RWPE2 (cell line): ENCODE measurements around the gene SSBP3.

Experiments used
- ATAC-seq: fragments of 200-7000 bp; cut with Tn5 transposase; 3 replicates; pipeline ENCODE4 v1.9.1; 2021; ENCODE audit warnings: low read depth
- DNase-seq: peaks from one replicate; pipeline ENCODE4 v3.0.0-alpha.2; 2020; ENCODE audit warnings: low spot score
- H3K27ac ChIP-seq: fragments of 450-650 bp; 2 replicates; pipeline ENCODE4 v1.5.1; 2017; ENCODE audit warnings: mild to moderate bottlenecking; ENCODE audit not compliant: poor library complexity, severe bottlenecking
- H3K27me3 ChIP-seq: fragments of 250-450 bp; sonication (Bioruptor Pico); 2 replicates; pipeline ENCODE4 v1.5.1; 2021; ENCODE audit warnings: mild to moderate bottlenecking, moderate library complexity; ENCODE audit not compliant: insufficient read depth, poor library complexity, severe bottlenecking
- H3K36me3 ChIP-seq: fragments of 250-450 bp; sonication (Bioruptor Pico); 2 replicates; pipeline ENCODE4 v1.5.1; 2020; ENCODE audit warnings: low read depth, mild to moderate bottlenecking, moderate library complexity
- H3K4me1 ChIP-seq: fragments of 250-450 bp; sonication (Bioruptor Pico); 2 replicates; pipeline ENCODE4 v1.5.1; 2021; ENCODE audit warnings: mild to moderate bottlenecking, moderate library complexity; ENCODE audit not compliant: insufficient read depth, poor library complexity, severe bottlenecking
- H3K4me3 ChIP-seq: fragments of 250-450 bp; sonication (Bioruptor Pico); 2 replicates; pipeline ENCODE4 v1.5.1; 2021; ENCODE audit warnings: mild to moderate bottlenecking, moderate library complexity; ENCODE audit not compliant: severe bottlenecking
- H3K9me3 ChIP-seq: fragments of 250-450 bp; sonication (Bioruptor Pico); 2 replicates; pipeline ENCODE4 v1.5.1; 2021; ENCODE audit warnings: mild to moderate bottlenecking, moderate library complexity; ENCODE audit not compliant: severe bottlenecking
- TF ChIP-seq, protein P1 (sequence below): fragments of 450-650 bp; IDR thresholded peaks from one replicate; pipeline ENCODE4 v1.5.1; 2017; ENCODE audit warnings: mild to moderate bottlenecking, moderate library complexity; ENCODE audit not compliant: poor library complexity, severe bottlenecking

SSBP3 gene

DNA sequence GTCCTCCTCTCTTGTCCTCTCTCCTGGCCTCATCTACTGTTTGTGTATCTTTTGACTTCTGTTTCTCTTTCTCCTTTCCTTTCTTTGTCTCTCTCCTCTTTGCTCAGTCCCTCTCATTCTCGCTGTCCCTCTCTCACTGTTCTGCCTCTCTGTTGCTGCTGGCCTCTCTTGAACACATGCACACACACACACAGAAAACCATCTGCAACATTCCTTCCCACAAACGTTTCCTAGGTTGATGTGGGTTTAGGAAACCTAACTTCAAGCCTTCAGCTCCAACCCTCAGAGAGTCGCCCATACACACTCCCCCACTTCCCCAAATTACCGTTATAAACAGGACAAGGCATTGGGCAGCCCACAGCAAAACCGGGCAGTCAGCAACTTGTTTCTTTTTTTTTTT is 10.9 kb upstream of the SSBP3 start:
- TF ChIP-seq, protein P1, sequence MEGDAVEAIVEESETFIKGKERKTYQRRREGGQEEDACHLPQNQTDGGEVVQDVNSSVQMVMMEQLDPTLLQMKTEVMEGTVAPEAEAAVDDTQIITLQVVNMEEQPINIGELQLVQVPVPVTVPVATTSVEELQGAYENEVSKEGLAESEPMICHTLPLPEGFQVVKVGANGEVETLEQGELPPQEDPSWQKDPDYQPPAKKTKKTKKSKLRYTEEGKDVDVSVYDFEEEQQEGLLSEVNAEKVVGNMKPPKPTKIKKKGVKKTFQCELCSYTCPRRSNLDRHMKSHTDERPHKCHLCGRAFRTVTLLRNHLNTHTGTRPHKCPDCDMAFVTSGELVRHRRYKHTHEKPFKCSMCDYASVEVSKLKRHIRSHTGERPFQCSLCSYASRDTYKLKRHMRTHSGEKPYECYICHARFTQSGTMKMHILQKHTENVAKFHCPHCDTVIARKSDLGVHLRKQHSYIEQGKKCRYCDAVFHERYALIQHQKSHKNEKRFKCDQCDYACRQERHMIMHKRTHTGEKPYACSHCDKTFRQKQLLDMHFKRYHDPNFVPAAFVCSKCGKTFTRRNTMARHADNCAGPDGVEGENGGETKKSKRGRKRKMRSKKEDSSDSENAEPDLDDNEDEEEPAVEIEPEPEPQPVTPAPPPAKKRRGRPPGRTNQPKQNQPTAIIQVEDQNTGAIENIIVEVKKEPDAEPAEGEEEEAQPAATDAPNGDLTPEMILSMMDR = no peak
- Histone ChIP-seq H3K27me3 (no peaks in the 10 kb centered on the region), H3K36me3 (no peaks in the 10 kb centered on the region), H3K9me3 (no peaks in the 10 kb centered on the region), H3K27ac (no peak overlapping the region), H3K4me1 (no peaks in the 10 kb centered on the region), H3K4me3 (no peak overlapping the region)
- no peak for DNase-seq
- ATAC-seq = no peak

DNA sequence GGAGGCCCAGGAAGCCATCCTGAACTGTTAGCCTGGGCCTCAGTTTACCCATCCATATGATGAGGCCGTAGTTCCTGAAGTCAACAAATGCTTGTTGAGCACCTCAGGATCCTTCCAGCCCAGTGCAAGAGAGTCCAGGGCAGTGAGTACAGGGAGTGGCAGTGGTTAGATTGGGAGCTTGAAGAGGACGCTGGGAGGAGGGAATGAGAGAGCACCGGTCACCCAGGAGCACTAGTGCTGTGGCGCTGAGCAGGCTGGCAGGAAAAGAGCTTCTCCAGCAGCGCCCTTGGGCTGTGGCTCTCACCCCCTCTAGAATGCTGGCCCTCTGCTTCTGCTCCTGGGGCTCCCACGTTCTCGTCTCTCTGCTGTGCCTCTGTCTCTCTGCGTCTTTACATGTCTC is 10.2 kb upstream of the SSBP3 start:
- Histone ChIP-seq H3K9me3 (no peaks in the 10 kb centered on the region), H3K36me3 (no peaks in the 10 kb centered on the region), H3K27me3 (no peaks in the 10 kb centered on the region), H3K27ac (no peak overlapping the region), H3K4me1 (no peaks in the 10 kb centered on the region), H3K4me3 (no peak overlapping the region)
- ATAC-seq (no peak), DNase-seq (no peak)
- TF ChIP-seq, protein P1 = no peak

DNA sequence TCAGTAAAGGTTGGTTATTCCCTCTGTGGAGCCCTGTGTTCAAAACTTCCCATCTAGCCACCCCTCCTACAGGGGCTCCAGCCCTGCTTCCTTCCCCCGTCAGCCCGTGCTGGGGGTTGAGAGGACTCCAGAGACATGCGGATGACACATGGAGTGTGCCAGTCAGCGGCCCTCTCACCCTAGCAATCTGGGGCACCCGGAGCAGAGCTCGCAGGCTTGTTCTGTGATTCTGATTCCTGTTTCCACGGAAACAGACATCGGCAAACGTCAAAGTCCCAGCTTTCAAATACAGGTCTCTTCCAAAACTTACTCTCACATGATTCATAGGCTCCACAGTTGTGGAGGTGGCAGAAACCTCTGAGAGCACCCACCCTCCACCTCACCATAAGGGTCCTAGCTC is 9.8 kb upstream of the SSBP3 start:
- no peaks in the 10 kb centered on the region for H3K9me3 ChIP-seq
- no peaks in the 10 kb centered on the region for H3K36me3 ChIP-seq
- TF ChIP-seq, protein P1 = no peak
- no peak overlapping the region for H3K27ac ChIP-seq
- no peak for ATAC-seq
- H3K27me3 ChIP-seq = no peaks in the 10 kb centered on the region
- no peak overlapping the region for H3K4me3 ChIP-seq
- DNase-seq = no peak
- H3K4me1 ChIP-seq = no peaks in the 10 kb centered on the region

DNA sequence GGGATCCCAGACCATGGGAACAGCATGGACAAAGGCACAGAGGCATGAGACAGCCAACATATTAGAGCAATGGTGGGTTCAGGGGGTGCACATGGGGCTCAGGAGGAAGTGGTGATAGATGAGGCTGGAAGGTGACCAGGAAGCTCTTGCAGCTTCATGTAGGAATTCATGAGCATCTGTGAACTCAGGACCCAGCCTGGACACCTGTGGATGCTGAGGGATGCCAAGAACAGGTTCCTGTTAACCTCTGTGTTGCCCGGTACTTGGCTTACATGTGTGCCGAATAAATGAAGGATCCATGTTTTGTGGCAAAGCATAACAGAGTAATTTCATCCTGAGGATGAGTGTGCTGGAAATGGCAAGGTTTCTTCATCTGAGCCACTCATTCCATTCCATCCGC is 9.3 kb upstream of the SSBP3 start:
- DNase-seq = no peak
- Histone ChIP-seq H3K4me3 (no peak overlapping the region), H3K9me3 (no peaks in the 10 kb centered on the region), H3K36me3 (no peaks in the 10 kb centered on the region), H3K27ac (no peak overlapping the region), H3K4me1 (no peaks in the 10 kb centered on the region), H3K27me3 (no peaks in the 10 kb centered on the region)
- TF ChIP-seq, protein P1 = no peak
- ATAC-seq = no peak

DNA sequence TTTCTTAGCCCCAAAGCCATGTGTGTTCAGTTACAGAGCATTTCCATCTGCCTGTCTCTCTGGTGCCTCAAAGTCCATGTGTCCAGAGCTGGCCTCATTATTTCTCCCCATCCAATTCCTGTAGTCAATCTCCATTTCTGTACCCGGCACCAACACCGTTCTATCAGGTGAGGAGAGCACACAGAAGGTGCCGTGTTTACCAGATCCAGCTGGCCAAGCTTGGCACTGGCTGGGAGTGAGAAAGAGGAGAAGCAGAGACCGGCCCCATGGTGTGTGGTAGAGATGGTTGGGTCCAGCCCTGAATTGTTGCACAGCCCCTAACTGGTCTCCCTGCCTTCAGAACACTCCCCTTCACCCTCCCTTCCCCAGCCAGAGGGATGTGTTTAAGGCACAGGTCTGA is 7.5 kb upstream of the SSBP3 start:
- TF ChIP-seq, protein P1 = no peak
- peaks cover under 1% of the 10 kb centered on the region for H3K4me1 ChIP-seq
- H3K9me3 ChIP-seq = no peaks in the 10 kb centered on the region
- no peak overlapping the region for H3K4me3 ChIP-seq
- no peak overlapping the region for H3K27ac ChIP-seq
- H3K27me3 ChIP-seq = no peaks in the 10 kb centered on the region
- no peaks in the 10 kb centered on the region for H3K36me3 ChIP-seq
- DNase-seq = no peak
- no peak for ATAC-seq
